GOT3 (cell line): Measurements from ENCODE around the gene OSGIN1.

Experiments
- DNase-seq: peaks from one replicate; lab custom pipeline; 2025; ENCODE audit warnings: mixed read lengths; lab: John Stamatoyannopoulos, UW

OSGIN1 gene

DNA sequence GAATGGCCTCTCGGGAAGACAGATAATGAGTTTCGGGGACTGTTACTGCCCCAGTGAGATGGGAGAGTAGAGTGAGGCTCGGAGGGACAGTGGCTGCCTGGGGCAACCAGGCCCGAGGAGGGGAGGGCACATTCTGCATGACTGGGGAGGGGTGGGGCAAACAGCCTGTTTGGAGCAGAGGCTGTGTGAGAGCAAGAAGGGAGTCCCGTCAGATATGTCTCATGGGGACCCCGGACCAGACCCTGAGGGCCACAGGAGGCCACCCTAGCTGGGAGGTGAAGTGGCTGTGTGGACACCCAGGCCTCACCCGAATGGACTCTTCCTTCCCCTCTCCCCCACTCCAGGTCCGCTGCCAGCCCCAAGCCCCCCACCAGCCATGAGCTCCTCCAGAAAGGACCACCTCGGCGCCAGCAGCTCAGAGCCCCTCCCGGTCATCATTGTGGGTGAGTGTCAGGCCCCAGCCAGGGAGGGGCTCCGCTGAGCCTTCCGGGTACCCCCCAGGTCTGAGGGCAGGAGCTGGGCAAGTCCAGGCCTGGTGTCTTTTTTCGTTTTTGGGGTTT, 4.3 kb downstream of the OSGIN1 start:
- no peak for DNase-seq

DNA sequence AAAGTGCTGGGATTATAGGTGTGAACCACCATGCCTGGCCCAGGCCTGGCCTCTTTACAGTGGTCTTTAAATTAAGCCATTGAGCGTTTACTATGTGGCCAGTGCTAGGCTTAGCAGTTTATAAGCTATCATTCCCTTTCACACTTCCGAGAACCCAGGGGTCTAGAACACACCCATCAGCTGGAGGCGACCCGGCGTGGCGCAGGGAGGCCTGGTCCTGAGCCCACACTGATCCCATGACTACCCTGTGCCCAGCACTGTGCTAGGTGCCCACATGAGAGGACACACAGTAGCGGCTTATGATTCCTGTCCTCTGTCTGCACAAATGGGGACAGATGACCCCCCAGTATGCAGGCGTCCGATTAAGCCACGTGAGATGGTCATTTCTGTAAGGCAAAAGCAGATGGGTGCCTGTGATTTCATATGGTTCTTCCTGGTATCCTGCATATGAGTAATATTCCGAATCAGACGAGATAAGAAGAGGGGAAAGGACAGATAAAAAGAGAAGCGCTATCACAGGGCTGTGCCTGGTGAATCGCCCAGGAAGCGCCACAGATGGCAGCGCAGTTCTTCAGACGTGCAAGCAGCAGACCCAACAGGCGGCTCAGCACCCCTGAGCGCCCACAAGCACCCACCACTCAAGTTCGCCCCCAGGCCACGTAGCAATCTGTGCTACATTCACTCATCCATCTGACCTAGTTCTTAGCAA, 5.3 kb downstream of the OSGIN1 start:
- no peak for DNase-seq

DNA sequence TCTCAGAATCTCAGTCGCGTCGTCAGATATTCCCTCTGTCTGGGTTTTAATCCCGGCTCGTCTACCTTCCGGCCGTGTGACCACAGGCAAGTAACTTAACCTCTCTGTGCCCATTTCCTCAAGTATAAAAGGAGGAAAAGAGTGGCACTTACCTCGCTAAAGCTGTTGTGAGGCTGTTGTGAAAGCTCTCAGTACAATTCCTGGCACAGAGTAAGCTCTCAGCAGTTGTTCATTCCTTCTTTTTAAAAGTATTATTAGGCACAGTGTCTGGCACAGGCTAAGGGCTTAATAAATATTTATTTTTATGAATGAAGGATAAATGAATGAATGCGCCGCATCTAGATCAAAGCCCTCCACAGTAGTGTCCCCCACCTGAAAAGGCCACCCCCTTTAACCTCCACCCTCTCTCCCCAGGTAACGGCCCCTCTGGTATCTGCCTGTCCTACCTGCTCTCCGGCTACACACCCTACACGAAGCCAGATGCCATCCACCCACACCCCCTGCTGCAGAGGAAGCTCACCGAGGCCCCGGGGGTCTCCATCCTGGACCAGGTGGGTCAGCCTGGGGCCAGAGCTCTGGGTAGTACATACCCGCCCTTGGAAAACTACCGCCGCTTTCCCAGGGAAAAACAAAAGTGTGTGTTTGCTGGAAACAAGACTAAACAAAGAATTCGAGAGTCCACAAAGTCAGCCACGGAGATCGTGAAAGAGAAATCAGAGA, 6.0 kb downstream of the OSGIN1 start:
- DNase-seq = no peak

DNA sequence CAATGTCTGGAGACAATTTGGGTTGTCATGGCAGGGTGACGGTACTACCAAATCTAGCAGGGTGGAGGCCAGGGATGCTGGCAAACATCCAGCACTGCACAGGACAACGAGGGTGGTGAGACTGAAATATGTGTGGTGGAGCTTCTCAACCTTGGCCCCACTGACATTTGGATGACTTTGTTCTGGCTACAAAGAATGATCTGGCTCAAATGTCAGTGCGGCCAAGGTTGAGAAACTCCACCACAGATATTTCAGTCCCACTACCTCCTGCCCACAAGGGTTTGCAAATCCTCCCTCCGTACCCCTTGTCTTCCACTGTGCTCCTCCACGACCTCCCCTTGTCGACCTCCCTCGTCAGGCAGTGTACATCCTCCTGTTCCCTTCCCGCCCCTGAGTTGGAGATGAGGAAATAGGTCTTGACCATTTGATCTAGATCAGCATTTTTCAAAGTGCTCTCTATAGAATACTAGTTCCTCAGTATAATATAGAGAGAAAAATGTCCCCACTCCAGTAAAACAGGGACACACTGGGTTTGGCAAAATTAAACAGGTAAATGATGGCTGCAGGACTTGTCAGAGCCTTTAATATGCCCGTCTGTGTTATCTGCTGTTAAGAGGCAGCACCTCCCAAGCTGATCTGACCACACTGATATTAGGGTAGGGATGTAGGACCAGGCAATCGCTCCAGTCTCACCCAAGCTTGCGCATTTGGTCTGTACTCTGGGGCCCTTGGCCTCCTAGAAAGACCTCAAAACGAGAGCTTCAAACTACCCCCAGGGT, 6.8 kb downstream of the OSGIN1 start:
- no peak for DNase-seq

DNA sequence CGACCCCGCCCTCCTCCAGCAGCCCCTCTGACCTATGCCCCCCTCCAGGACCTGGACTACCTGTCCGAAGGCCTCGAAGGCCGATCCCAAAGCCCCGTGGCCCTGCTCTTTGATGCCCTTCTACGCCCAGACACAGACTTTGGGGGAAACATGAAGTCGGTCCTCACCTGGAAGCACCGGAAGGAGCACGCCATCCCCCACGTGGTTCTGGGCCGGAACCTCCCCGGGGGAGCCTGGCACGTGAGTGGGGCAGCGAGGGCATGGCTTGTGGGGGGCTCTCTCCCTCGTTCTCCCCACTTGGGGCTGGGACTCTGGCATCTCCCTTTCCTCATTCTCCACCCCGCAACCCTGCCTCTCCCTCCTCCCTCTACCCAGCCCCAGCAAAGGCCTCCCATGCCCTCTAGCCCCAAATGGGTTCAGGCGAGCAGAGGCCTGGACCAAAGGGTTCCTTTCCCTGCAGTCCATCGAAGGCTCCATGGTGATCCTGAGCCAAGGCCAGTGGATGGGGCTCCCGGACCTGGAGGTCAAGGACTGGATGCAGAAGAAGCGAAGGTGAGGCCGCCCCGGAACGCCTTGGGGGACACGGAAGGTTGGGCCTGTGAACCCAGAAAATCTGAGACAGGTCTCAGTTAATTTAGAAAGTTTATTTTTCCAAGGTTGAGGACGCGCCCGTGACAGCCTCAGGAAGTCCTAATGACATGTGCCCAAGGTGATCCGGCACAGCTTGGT, 7.6 kb downstream of the OSGIN1 start:
- no peak for DNase-seq

DNA sequence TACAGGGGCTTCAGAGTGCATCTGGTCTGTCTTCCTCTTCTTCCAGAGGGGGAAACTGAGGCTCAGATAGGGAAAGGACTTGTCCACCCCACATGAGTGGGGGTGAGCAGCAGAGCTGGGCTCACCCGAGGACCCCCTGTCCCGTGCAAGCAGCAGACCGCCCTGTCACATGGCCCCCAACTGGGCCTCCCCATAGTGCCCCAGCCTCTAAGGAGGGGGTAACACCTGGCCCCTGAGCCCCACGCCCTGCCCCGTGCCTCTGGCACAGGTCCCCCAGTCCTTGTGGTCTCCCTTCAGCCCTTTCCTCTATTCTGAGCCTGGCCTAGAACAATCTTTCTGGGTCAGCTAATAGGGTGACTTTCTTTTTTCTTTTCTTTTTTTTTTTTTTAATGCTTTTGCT, 8.6 kb downstream of the OSGIN1 start:
- no peak for DNase-seq

DNA sequence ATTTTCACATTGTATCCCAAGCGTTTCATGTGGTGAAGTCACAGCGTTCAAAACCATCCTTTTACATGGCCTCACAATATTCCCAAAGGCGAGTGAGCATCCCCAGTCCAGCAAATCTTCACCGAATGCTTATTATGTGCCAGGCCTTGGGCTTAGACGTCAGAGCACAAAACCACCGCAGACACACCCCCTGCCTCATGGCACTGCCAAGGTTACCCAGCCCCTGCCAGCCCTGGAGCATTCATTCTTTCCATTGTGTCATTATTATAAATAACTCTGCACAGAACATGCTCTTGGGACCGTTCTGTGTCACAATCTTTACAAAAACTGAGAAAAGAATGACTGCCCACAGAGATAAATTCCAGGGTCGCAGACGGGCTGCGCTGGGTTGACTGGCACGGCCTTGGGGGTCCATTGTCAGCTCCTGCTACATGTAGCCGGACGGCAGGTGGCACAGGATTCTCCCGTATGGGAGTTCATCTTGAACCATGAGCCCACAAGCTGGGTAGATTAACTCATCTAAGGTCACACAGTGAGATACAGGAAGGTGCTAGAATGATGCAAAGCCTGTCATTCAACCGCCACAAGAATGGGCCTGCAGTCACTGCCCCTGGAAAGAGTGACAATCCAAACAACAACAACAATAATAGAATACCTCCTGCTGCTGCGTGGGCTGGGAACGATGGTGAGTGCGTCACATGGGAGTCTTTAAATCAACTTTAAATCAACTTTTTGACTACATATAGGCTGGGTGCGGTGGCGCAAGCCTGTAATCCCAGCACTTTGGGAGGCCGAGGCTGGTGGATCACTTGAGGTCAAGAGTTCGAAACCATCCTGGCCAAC, 10.5 kb downstream of the OSGIN1 start:
- DNase-seq = no peak

DNA sequence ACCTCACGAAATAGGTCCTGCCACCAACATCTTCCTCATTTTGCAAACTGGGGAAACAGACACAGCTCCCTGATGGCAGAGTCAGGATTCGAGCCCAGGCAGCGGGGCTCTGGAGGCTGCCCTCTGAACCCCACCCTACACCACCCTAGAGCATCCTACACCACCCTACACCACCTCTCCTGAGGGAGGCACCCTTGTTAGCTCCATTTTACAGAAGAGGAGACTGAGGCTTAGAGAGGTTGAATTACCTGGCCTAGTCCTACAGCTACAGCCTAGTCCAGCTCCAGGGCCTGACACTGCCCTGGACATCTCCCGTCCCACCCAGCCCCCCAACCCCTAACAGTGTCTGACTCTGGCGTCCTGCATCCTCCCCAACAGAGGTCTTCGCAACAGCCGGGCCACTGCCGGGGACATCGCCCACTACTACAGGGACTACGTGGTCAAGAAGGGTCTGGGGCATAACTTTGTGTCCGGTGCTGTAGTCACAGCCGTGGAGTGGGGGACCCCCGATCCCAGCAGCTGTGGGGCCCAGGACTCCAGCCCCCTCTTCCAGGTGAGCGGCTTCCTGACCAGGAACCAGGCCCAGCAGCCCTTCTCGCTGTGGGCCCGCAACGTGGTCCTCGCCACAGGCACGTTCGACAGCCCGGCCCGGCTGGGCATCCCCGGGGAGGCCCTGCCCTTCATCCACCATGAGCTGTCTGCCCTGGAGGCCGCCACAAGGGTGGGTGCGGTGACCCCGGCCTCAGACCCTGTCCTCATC, 11.8 kb downstream of the OSGIN1 start:
- no peak for DNase-seq

DNA sequence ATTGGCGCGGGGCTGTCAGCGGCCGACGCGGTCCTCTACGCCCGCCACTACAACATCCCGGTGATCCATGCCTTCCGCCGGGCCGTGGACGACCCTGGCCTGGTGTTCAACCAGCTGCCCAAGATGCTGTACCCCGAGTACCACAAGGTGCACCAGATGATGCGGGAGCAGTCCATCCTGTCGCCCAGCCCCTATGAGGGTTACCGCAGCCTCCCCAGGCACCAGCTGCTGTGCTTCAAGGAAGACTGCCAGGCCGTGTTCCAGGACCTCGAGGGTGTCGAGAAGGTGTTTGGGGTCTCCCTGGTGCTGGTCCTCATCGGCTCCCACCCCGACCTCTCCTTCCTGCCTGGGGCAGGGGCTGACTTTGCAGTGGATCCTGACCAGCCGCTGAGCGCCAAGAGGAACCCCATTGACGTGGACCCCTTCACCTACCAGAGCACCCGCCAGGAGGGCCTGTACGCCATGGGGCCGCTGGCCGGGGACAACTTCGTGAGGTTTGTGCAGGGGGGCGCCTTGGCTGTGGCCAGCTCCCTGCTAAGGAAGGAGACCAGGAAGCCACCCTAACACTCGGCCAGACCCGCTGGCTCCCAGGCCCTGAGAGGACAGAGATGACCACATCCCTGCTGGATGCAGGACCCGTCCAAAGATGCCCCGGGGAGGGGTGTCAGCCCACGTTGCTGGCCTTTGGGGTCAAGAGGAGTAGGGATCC, 12.6 kb downstream of the OSGIN1 start:
- DNase-seq = no peak

DNA sequence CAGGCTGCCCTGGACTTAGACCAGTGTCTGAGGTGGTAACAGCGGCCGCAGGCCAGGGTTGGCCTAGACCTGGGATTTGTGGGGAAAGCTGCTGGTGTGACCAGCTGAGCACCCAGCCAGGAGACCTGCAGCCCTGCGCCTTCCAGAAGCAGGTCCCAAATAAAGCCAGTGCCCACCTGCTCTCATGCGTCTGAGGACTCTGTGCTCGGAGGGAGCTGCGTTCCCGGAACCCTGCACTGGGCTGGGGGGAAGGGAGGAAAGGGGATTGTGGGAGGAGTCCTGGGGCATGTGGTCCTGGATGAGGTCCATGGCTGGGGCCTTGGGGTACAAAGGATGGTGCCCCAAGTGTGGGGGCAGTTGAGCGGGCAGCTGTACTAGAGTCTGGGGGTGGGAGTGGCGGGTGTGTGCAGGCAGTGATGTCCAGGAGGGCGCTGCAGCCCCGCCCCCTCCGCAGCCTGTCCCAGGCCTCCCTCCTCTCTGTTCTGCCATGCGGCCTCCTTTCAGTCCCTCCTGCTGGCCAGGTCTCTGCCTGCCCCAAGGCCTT, 13.2 kb downstream of the OSGIN1 start:
- no peak for DNase-seq

DNA sequence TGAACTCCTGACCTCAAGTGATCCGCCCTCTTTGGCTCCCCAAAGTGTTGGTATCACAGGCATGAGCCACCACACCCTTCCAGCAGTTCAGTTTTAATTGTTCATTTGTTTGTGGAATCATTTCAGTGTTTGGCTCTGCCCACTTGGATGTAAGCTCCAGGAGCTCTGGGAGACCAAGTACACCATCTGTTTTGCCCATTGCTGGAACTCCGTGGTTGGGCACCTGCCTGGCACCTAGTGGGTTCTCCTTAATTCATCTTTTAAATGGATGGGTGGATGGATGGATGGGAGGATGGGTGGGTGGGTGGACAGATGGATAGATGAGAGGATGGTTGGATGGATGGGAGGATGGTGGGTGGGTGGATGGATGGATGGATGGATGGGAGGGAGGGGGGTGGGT, 14.1 kb downstream of the OSGIN1 start:
- DNase-seq = no peak

DNA sequence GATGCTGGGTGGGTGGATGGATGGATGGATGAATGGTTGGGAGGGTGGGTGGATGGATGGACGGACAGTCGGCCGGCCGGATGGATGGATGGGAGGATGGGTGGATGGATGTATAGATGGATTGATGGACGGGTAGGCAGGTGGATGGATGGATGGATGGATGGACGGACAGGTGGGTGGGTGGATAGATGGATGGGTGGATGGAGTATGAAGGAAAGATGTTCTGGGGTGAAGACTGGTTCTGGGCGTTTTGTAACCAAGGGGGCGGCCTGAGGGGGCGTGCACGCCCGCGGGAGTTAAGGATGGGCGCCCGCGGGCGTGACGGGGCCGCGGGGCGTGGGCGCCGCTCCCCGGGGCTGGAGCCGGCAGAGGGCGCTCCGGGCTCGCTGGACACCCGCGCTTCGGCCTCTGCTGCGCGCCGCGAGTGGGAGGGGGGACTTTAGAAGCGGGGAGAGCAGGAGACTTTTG, 14.8 kb downstream of the OSGIN1 start, which contains the start of gene NECAB2:
NECAB2 (plus strand) TSS at position 407 of the 468 bp plus-strand sequence. CDS start 405 bp downstream, outside the sequence.
- DNase-seq = no peak

DNA sequence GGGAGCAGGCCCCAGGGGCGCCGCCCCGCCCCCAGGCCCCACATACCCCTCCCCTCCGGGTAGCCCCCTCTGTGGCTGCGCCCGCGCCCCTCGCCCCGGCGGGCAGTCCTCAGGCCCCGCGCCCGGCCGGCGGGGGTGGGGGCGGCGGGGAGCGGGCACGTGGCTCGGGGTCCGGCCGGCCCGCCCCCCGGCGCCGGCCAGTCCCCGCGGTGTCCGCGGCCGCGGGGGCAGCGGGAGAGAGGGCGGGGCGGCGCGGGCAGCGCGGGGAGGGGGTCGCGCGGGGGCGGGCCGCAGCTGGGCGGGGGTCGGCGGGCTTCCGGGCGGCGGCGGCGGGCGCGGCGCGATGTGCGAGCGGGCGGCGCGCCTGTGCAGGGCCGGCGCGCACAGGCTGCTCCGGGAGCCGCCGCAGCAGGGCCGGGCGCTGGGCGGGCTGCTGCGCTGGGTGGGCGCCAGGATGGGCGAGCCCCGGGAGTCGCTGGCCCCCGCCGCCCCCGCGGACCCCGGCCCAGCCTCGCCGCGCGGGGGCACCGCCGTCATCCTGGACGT, 15.3 kb downstream of the OSGIN1 start:
- no peak for DNase-seq

DNA sequence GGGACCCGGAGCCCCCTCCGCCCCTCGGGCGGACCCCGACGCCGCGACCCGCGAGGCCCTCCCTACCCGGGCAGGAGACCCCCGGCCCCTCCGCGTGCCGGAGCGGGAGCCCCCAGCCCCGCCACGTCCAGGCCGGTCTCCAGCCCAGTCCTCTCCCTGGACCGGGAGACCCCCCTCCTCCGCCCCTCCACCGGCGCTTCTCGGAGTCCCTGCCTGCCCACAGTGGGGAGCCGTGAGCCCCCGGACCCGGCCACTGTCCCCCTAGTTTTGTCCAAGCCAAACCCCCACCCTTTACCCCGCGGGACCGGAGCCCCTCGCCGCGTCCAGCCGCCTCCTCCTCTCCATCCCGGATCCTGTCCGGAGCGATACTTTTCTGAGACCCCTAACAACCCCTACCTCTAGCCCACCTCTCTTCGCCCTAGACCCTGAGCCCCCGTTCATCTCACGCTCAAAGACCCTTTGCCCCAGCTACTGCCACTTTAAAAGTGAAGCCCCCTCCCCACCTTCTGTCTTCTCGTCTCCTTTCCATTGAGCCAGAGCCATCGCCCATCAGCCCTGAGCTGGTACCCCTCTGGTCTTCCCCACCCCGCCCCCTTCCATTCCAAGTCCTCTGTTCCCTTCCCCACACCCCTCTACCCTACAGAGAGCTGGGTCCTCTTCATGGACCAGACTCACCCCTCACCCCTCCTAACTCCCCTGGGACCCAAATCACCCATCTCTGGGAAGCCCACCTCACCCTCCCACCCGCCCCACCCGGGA, 16.0 kb downstream of the OSGIN1 start:
- DNase-seq = no peak

DNA sequence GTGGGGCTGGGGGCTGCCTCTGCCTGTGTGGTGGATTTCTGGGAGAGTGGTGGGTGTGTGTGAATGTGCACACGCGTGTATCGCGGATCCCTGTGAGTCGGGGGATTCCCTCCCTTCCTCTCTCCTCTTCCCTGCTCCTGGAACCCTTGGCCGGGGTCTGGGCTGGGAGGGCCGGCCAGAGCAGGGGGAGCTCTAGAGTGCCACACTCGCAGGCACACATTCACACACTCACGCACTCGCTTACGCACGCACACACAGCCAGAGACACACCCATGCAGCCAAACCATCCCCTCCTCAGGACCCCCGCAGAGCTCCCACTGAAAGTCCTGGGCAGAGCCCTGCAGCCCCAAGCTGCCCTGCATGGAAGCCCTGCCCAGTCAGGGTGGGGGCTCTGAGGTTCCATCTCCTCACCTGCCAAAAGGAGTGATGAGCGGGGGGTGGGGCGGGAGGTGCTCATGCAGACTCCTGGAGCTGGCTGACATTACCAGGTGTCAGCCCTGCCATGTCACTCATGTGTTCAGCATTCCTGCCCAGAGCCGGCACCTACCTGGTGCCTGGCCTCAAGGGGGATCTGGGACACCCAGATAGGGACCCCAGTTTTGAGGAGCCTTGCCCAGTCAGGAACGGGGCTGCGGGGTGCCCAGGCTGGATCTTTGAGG, 16.9 kb downstream of the OSGIN1 start:
- no peak for DNase-seq

DNA sequence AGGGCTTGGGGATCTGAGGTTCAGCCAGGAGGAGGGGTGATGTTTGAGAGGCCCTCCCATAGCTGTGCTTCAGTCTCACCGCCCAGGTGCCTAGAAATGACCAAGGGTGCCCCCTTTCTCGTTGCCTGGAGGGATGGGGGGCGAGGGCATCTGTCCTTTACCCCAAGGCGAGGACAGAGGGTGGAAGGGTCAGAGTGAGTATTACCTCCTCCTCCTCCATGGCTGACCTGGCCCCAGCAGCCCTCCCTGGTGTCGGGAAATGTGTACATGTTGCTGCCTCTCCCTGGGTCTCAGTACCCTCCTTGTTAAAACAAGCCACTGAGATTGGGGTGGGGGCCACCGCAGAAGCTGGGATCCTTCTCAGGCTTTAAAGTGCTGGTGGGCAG, 17.4 kb downstream of the OSGIN1 start:
- DNase-seq = no peak
